Forelimb muscle (tissue), 1 donor: ENCODE measurements around the gene TGFA. TPM values are rescaled to one million over a fixed set of nuclear protein-coding genes. Genes with fewer than 3 reads are reported as not detected.

ENCODE experiments used
- DNase-seq: peaks from one replicate; pipeline ENCODE4 v3.0.0-alpha.2; 2013; ENCODE audit warnings: low read depth
- polyA plus RNA-seq: library from polyadenylated mRNA; unstranded; fragments of 120-200 nt; gene quantifications from one replicate; pipeline ENCODE4 v1.2.1, GENCODE V29; 2013; ENCODE audit not compliant: insufficient read length

TGFA gene
- 0.85 TPM for polyA plus RNA-seq

- DNase-seq: no peak
Observed at GRCh38 chr2:70553584-70554337, at the start of gene TGFA. Gene TGFA (minus strand): TSS chr2:70553826. CDS start chr2:70553767, 59 bp downstream.

- no peak for DNase-seq
Observed at GRCh38 chr2:70603066-70603465, 49.4 kb upstream of the TGFA start.

GRCh38 chr2:70598197-70598596 lies 44.6 kb upstream of the TGFA start:
- DNase-seq: no peak

- DNase-seq: no peak
Observed at GRCh38 chr2:70596739-70597138, 43.1 kb upstream of the TGFA start.

GRCh38 chr2:70596293-70596692 lies 42.7 kb upstream of the TGFA start:
- no peak for DNase-seq

- no peak for DNase-seq
Observed at GRCh38 chr2:70583091-70583490, 29.5 kb upstream of the TGFA start.

GRCh38 chr2:70580352-70580751 lies 26.7 kb upstream of the TGFA start:
- no peak for DNase-seq

- DNase-seq: no peak
Observed at GRCh38 chr2:70574618-70575017, 21.0 kb upstream of the TGFA start.

- no peak for DNase-seq
Observed at GRCh38 chr2:70574109-70574508, 20.5 kb upstream of the TGFA start.

GRCh38 chr2:70570041-70570661 lies 16.5 kb upstream of the TGFA start:
- DNase-seq: no peak

- DNase-seq: no peak
Observed at GRCh38 chr2:70569559-70569958, 15.9 kb upstream of the TGFA start.

- DNase-seq: no peak
Observed at GRCh38 chr2:70566906-70567305, 13.3 kb upstream of the TGFA start.

GRCh38 chr2:70566464-70566863 lies 12.8 kb upstream of the TGFA start:
- no peak for DNase-seq

- no peak for DNase-seq
Observed at GRCh38 chr2:70565039-70565731, 11.6 kb upstream of the TGFA start.

- DNase-seq: no peak
Observed at GRCh38 chr2:70561893-70562292, 8.3 kb upstream of the TGFA start.

GRCh38 chr2:70560442-70560841 lies 6.8 kb upstream of the TGFA start:
- DNase-seq: no peak

- no peak for DNase-seq
Observed at GRCh38 chr2:70560040-70560439, 6.4 kb upstream of the TGFA start.

- DNase-seq: no peak
Observed at GRCh38 chr2:70558195-70558808, 4.7 kb upstream of the TGFA start.

- DNase-seq: no peak
Observed at GRCh38 chr2:70557171-70557838, 3.7 kb upstream of the TGFA start.

- no peak for DNase-seq
Observed at GRCh38 chr2:70556608-70557007, 3.0 kb upstream of the TGFA start.

- no peak for DNase-seq
Observed at GRCh38 chr2:70554338-70554892, 789 bp upstream of the TGFA start.

- DNase-seq: no peak
Observed at GRCh38 chr2:70553334-70553583, 367 bp downstream of the TGFA start.
